DND-41 (cell line): ENCODE measurements around the gene ABCC4.

ENCODE experiments used
- ATAC-seq: fragments of 200-7000 bp; cut with Tn5 transposase; 3 replicates; pipeline ENCODE4 v1.9.1; 2021; ENCODE audit warnings: low read depth; ENCODE audit not compliant: insufficient read depth
- DNase-seq: peaks from one replicate; pipeline ENCODE4 v3.0.0-alpha.2; 2020
- H2AFZ ChIP-seq: 2 replicates; pipeline ENCODE4 v1.6.0; 2012; ENCODE audit warnings: low read depth, low read length
- H3K27ac ChIP-seq: 2 replicates; pipeline ENCODE4 v1.5.1; 2012; ENCODE audit warnings: low read length, inconsistent platforms
- H3K27me3 ChIP-seq: fragments of 200-600 bp; sonication (generic); 2 replicates; pipeline ENCODE4 v1.6.0; 2012; ENCODE audit warnings: low read length, mild to moderate bottlenecking, inconsistent platforms; ENCODE audit not compliant: insufficient read depth, poor library complexity
- H3K36me3 ChIP-seq: 2 replicates; pipeline ENCODE4 v1.5.1; 2012; ENCODE audit warnings: low read length, inconsistent platforms; ENCODE audit not compliant: insufficient read depth
- H3K4me1 ChIP-seq: 2 replicates; pipeline ENCODE4 v1.5.1; 2012; ENCODE audit warnings: mild to moderate bottlenecking, low read length; ENCODE audit not compliant: insufficient read depth
- H3K4me2 ChIP-seq: 2 replicates; pipeline ENCODE4 v1.6.0; 2012; ENCODE audit warnings: mild to moderate bottlenecking, moderate library complexity, low read length, inconsistent platforms; ENCODE audit not compliant: insufficient read depth
- H3K4me3 ChIP-seq, 2 experiments: fragments of 200-600 bp in 1 of 2; shearing (Covaris generic) in 1 of 2; 2 replicates each; pipeline ENCODE4 v1.5.1; 2012 to 2016; ENCODE audit warnings: inconsistent platforms in 2 of 2, low read length in 2 of 2, mild to moderate bottlenecking in 2 of 2, low read depth in 1 of 2, moderate library complexity in 1 of 2
- H3K79me2 ChIP-seq: 2 replicates; pipeline ENCODE4 v1.6.0; 2012; ENCODE audit warnings: low read length, inconsistent platforms; ENCODE audit not compliant: insufficient read depth
- H3K9ac ChIP-seq: 2 replicates; pipeline ENCODE4 v1.6.0; 2012; ENCODE audit warnings: low read depth, mild to moderate bottlenecking, inconsistent platforms, low read length, moderate library complexity
- H3K9me3 ChIP-seq: 2 replicates; pipeline ENCODE4 v1.5.1; 2012; ENCODE audit warnings: low read length, moderate library complexity, mild to moderate bottlenecking, inconsistent platforms; ENCODE audit not compliant: insufficient read depth, severe bottlenecking
- H4K20me1 ChIP-seq: 2 replicates; pipeline ENCODE4 v1.6.0; 2012; ENCODE audit warnings: low read length; ENCODE audit not compliant: insufficient read depth
- CTCF ChIP-seq: IDR thresholded peaks from 2 replicates; pipeline ENCODE4 v1.5.1; 2012; ENCODE audit warnings: borderline replicate concordance, low read length, moderate library complexity, mild to moderate bottlenecking; ENCODE audit not compliant: poor library complexity, severe bottlenecking; ENCODE audit errors: extremely low read depth
- EZH2 ChIP-seq: IDR thresholded peaks from 3 replicates; pipeline ENCODE4 v1.6.1; 2012; ENCODE audit warnings: borderline replicate concordance, low read depth, mild to moderate bottlenecking, moderate library complexity, low read length, inconsistent platforms; ENCODE audit not compliant: severe bottlenecking

The ABCC4 gene

GRCh38 chr13:95315752-95316151, 14.5 kb upstream of the ABCC4 start:
- no peak overlapping the region for H3K4me2 ChIP-seq
- no peaks in the 10 kb centered on the region for H3K4me1 ChIP-seq
- DNase-seq: no peak
- TF ChIP-seq CTCF: no peak
- TF ChIP-seq EZH2: no peak
- H3K9ac ChIP-seq: no peak overlapping the region
- H3K36me3 ChIP-seq: no peaks in the 10 kb centered on the region
- no peaks in the 10 kb centered on the region for H3K9me3 ChIP-seq
- H3K27me3 ChIP-seq: no peaks in the 10 kb centered on the region
- H3K4me3 ChIP-seq: no peak overlapping the region
- no peak for ATAC-seq
- H4K20me1 ChIP-seq: no peaks in the 10 kb centered on the region
- H2AFZ ChIP-seq: no peak overlapping the region
- no peak overlapping the region for H3K27ac ChIP-seq
- no peaks in the 10 kb centered on the region for H3K79me2 ChIP-seq

GRCh38 chr13:95307507-95307906, 6.3 kb upstream of the ABCC4 start:
- no peak overlapping the region for H2AFZ ChIP-seq
- H3K27ac ChIP-seq: no peak overlapping the region
- no peaks in the 10 kb centered on the region for H3K79me2 ChIP-seq
- H3K36me3 ChIP-seq: no peaks in the 10 kb centered on the region
- H4K20me1 ChIP-seq: no peaks in the 10 kb centered on the region
- no peaks in the 10 kb centered on the region for H3K9me3 ChIP-seq
- H3K27me3 ChIP-seq: no peaks in the 10 kb centered on the region
- no peaks in the 10 kb centered on the region for H3K4me1 ChIP-seq
- no peak overlapping the region for H3K4me2 ChIP-seq
- no peak for ATAC-seq
- H3K9ac ChIP-seq: no peak overlapping the region
- no peak overlapping the region for H3K4me3 ChIP-seq
- no peak for DNase-seq
- TF ChIP-seq CTCF (no peak), EZH2 (no peak)

DNA sequence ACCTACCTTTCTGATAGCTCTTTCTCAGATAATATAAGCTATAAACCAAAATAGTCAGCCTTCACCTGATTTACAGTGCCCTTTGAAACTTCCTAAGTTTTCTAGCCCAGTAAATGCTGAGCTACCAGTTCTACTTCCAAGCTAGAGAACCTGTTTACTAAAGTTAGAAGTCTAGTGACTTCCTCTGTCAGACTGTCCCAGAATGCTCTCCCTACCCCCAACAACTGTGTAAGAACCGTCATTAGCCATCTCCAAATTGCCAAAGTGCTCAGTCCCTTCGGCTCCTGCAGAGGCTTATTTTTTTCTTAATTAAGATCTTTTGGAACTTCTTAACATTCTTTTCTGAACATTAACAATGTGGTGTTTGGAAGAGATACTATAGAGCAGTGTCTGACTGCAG, 3.2 kb upstream of the ABCC4 start:
- DNase-seq (no peak), ATAC-seq (no peak)
- Histone ChIP-seq H3K4me3 (no peak overlapping the region), H3K9me3 (no peaks in the 10 kb centered on the region), H2AFZ (no peak overlapping the region), H4K20me1 (no peaks in the 10 kb centered on the region), H3K4me1 (no peaks in the 10 kb centered on the region), H3K27me3 (no peaks in the 10 kb centered on the region), H3K36me3 (no peaks in the 10 kb centered on the region), H3K4me2 (no peak overlapping the region), H3K27ac (no peak overlapping the region), H3K79me2 (no peaks in the 10 kb centered on the region), H3K9ac (no peak overlapping the region)
- TF ChIP-seq EZH2: no peak
- TF ChIP-seq CTCF: no peak

- H2AFZ ChIP-seq: no peak overlapping the region
Observed at GRCh38 chr13:95301968-95302393, 730 bp upstream of the ABCC4 start.

More at GRCh38 chr13:95301968-95302393, 730 bp upstream of the ABCC4 start:
- DNase-seq: no peak
- Histone ChIP-seq H3K79me2 (no peaks in the 10 kb centered on the region), H3K36me3 (no peaks in the 10 kb centered on the region), H3K4me2 (no peak overlapping the region), H3K4me3 (no peak overlapping the region), H4K20me1 (no peaks in the 10 kb centered on the region), H3K4me1 (no peaks in the 10 kb centered on the region), H3K27ac (no peak overlapping the region), H3K9ac (no peak overlapping the region), H3K9me3 (no peaks in the 10 kb centered on the region), H3K27me3 (no peaks in the 10 kb centered on the region)
- ATAC-seq: no peak
- TF ChIP-seq EZH2 (no peak), CTCF (no peak)
